Liver (tissue), 9 donors: ENCODE measurements around the gene SEMA4C. TPM values are rescaled to one million over a fixed set of nuclear protein-coding genes. Genes with fewer than 3 reads are reported as not detected.

Experiments
- DNase-seq: peaks from one replicate; pipeline ENCODE4 v3.0.0-alpha.2; 2017; ENCODE audit warnings: low spot score
- H3K27ac ChIP-seq, 2 donors: one replicate each; pipeline ENCODE4 v1.7.0; 2013; ENCODE audit warnings: inconsistent platforms in 2 of 2, low read length in 2 of 2, control low read depth in 1 of 2, low read depth in 1 of 2, mild to moderate bottlenecking in 1 of 2
- H3K27me3 ChIP-seq, 4 donors: one replicate each; pipeline versions ENCODE4 v1.6.1 to v1.7.0; 2013; ENCODE audit warnings: low read length in 3 of 4, inconsistent platforms in 1 of 4, mild to moderate bottlenecking in 1 of 4, moderate library complexity in 1 of 4; ENCODE audit not compliant: control insufficient read depth in 4 of 4, insufficient read depth in 4 of 4
- H3K36me3 ChIP-seq, 4 donors: one replicate each; pipeline versions ENCODE4 v1.6.1 to v1.7.0; 2013; ENCODE audit warnings: low read length in 3 of 4, mild to moderate bottlenecking in 3 of 4, low read depth in 1 of 4, moderate library complexity in 1 of 4; ENCODE audit not compliant: control insufficient read depth in 4 of 4, insufficient read depth in 3 of 4
- H3K4me1 ChIP-seq, 4 donors: one replicate each; pipeline versions ENCODE4 v1.6.1 to v1.7.0; 2013; ENCODE audit warnings: low read length in 3 of 4, mild to moderate bottlenecking in 3 of 4, moderate library complexity in 1 of 4; ENCODE audit not compliant: control insufficient read depth in 4 of 4, insufficient read depth in 4 of 4
- H3K4me3 ChIP-seq, 3 donors: one replicate each; pipeline versions ENCODE4 v1.6.1 to v1.7.0; 2013; ENCODE audit warnings: low read length in 3 of 3, control low read depth in 1 of 3, low read depth in 1 of 3, mild to moderate bottlenecking in 1 of 3
- H3K9ac ChIP-seq, 2 donors: one replicate each; pipeline ENCODE4 v1.7.0; 2013; ENCODE audit warnings: low read length in 2 of 2, mild to moderate bottlenecking in 2 of 2, moderate library complexity in 2 of 2, control low read depth in 1 of 2, low read depth in 1 of 2
- H3K9me3 ChIP-seq, 4 donors: one replicate each; pipeline versions ENCODE4 v1.6.1 to v1.7.0; 2013; ENCODE audit warnings: low read length in 3 of 4; ENCODE audit not compliant: control insufficient read depth in 4 of 4
- EGR1 ChIP-seq, 2 donors: IDR thresholded peaks; 2 replicates each; pipeline ENCODE4 v1.6.1; 2016 to 2018; ENCODE audit warnings: antibody characterized with exemption in 2 of 2, low read depth in 2 of 2
- FOXA1 ChIP-seq: IDR thresholded peaks from 2 replicates; pipeline ENCODE4 v1.6.1; 2016; ENCODE audit warnings: antibody characterized with exemption
- GABPA ChIP-seq, 2 donors: IDR thresholded peaks in 1 of 2; conservative IDR thresholded peaks in 1 of 2; 2 replicates each; pipeline ENCODE4 v1.6.1; 2016; ENCODE audit warnings: antibody characterized with exemption in 2 of 2, mild to moderate bottlenecking in 1 of 2, moderate library complexity in 1 of 2
- HNF4A ChIP-seq, 2 donors: conservative IDR thresholded peaks; 2 replicates each; pipeline ENCODE4 v1.6.1; 2016; ENCODE audit warnings: antibody characterized with exemption in 2 of 2, mild to moderate bottlenecking in 2 of 2
- HNF4G ChIP-seq: IDR thresholded peaks from 2 replicates; pipeline ENCODE4 v1.6.1; 2016; ENCODE audit warnings: antibody characterized with exemption
- JUND ChIP-seq, 2 donors: IDR thresholded peaks; 2 replicates each; pipeline ENCODE4 v1.6.1; 2016; ENCODE audit warnings: antibody characterized with exemption in 2 of 2
- RAD21 ChIP-seq, 2 donors: IDR thresholded peaks; 2 replicates each; pipeline ENCODE4 v1.6.1; 2016; ENCODE audit warnings: antibody characterized with exemption in 2 of 2, mild to moderate bottlenecking in 2 of 2
- RXRA ChIP-seq, 2 donors: IDR thresholded peaks; 2 replicates each; pipeline ENCODE4 v1.6.1; 2017 to 2018; ENCODE audit warnings: antibody characterized with exemption in 2 of 2, mild to moderate bottlenecking in 1 of 2
- SP1 ChIP-seq: IDR thresholded peaks from 2 replicates; pipeline ENCODE4 v1.6.1; 2018; ENCODE audit warnings: antibody characterized with exemption, mild to moderate bottlenecking
- TAF1 ChIP-seq: conservative IDR thresholded peaks from 2 replicates; pipeline ENCODE4 v1.6.1; 2016; ENCODE audit warnings: antibody characterized with exemption, mild to moderate bottlenecking
- YY1 ChIP-seq: IDR thresholded peaks from 2 replicates; pipeline ENCODE4 v1.6.1; 2016; ENCODE audit warnings: antibody characterized with exemption, mild to moderate bottlenecking
- whole genome bisulfite sequencing: extraction: QIAGEN DNeasy Blood & Tissue Kit; methylation state at CpG from one replicate; pipeline ENCODE4 v1.1.7; 2013; 5-methylcytosine and 5-hydroxymethylcytosine counted together
- polyA plus RNA-seq, 2 donors: library from polyadenylated mRNA; stranded (reverse) in 1 of 2; unstranded in 1 of 2; fragments of 200-250 nt in 1 of 2; fragments of >200 nt in 1 of 2; fragmentation: Nextera tagmentation in 1 of 2; extraction: Ambion mirVana in 1 of 2; gene quantifications; one replicate each; pipeline versions ENCODE4 v1.2.1 to v1.2.3, GENCODE V29; 2013 to 2015
- total RNA-seq, 2 donors: library from RNA; depleted of rRNA; stranded (reverse); fragments of >200 nt; gene quantifications; one replicate each; pipeline ENCODE4 v1.2.3, GENCODE V29; 2014
- TF ChIP-seq, protein P1 (sequence below): IDR thresholded peaks from 2 replicates; pipeline ENCODE4 v1.6.1; 2016; ENCODE audit warnings: antibody characterized with exemption
- TF ChIP-seq, protein P2 (sequence below): IDR thresholded peaks from 2 replicates; pipeline ENCODE4 v1.6.1; 2016; ENCODE audit warnings: antibody characterized with exemption
- TF ChIP-seq, protein P3 (sequence below): IDR thresholded peaks from 2 replicates; pipeline ENCODE4 v1.6.1; 2016; ENCODE audit warnings: antibody characterized with exemption, mild to moderate bottlenecking
- TF ChIP-seq, protein P4 (sequence below): fragments of 150-350 bp; IDR thresholded peaks from 2 replicates; pipeline ENCODE4 v1.5.1; 2017; ENCODE audit warnings: improper control_type of control experiment, low read depth, low read length; ENCODE audit not compliant: missing input control
- donor health status: healthy.
- donor health status: healthy.
- donor health status: healthy.
- donor health status: healthy.
- donor health status: healthy.

The SEMA4C gene
- total and polyA plus RNA-seq, 4 donors: 3.7 to 23.2 (median 13.2) TPM

DNA sequence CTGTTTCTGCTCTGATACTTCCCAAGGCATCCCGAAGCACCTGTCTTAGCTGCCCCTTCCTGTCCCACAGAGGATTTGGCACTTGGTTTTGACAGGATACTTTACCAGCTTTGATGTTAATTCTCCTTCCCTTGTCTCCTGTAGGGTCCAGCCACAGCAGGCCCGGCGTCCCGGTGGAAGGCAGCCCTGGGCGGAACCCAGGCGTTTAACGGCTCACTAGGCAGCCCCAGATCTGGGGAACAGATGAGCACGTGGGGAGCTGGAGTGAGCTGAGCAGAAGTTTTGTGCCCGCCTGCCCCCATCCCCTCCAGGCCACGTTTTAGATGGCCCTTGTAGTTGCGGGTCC, 37.5 kb downstream of the SEMA4C start:
- TF ChIP-seq, protein P1, sequence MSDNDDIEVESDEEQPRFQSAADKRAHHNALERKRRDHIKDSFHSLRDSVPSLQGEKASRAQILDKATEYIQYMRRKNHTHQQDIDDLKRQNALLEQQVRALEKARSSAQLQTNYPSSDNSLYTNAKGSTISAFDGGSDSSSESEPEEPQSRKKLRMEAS: no peak
- no peak for TF ChIP-seq RXRA (IDR thresholded peaks at IDR 0.05)
- TF ChIP-seq HNF4G: no peak
- TF ChIP-seq SP1: no peak
- TF ChIP-seq, protein P2, sequence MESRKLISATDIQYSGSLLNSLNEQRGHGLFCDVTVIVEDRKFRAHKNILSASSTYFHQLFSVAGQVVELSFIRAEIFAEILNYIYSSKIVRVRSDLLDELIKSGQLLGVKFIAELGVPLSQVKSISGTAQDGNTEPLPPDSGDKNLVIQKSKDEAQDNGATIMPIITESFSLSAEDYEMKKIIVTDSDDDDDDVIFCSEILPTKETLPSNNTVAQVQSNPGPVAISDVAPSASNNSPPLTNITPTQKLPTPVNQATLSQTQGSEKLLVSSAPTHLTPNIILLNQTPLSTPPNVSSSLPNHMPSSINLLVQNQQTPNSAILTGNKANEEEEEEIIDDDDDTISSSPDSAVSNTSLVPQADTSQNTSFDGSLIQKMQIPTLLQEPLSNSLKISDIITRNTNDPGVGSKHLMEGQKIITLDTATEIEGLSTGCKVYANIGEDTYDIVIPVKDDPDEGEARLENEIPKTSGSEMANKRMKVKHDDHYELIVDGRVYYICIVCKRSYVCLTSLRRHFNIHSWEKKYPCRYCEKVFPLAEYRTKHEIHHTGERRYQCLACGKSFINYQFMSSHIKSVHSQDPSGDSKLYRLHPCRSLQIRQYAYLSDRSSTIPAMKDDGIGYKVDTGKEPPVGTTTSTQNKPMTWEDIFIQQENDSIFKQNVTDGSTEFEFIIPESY: no peak
- no peak for TF ChIP-seq FOXA1
- no peak for DNase-seq

DNA sequence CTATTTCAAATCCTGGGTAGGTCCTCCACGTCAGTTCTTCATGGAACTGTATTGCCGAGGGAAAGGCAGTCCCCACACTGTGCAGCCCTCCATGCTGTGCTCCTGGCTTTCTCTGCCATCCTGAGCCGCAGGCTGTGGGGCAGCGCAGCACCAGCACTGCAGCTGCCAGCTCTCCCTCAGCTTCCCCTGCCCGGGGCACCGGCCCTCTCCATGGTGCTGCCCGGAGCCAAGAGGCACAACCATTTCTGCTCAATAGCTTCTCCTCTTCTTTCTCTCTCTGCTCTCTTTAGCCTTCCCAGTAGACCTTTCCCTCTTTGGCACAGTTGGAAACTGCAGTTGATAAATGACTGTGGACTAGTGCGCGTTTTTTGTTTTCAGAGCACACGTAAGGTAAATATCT, 38.2 kb downstream of the SEMA4C start:
- Histone ChIP-seq H3K27me3 (no peaks in the 10 kb centered on the region), H3K27ac (peak overlapping the region in 1 of 2 donors; percentile 17), H3K36me3 (peaks cover 11 to 35% (median 20%) of the 10 kb centered on the region in 4 donors), H3K4me1 (peaks cover 15 to 43% (median 41%) of the 10 kb centered on the region in 4 donors), H3K9me3 (no peaks in the 10 kb centered on the region), H3K4me3 (no peak overlapping the region), H3K9ac (no peak overlapping the region)
- WGBS: 39% methylated on average over 10 of the region's 10 CpGs
- no peak for DNase-seq
- TF ChIP-seq HNF4A (conservative IDR thresholded peaks at IDR 0.05) (no peak), YY1 (peak; percentile 55), RXRA (IDR thresholded peaks at IDR 0.05) (peak; percentile 20 to 27), TAF1 (no peak), SP1 (no peak), RAD21 (IDR thresholded peaks at IDR 0.05) (peak in 1 of 2 donors; percentile 23)
- TF ChIP-seq, protein P3, sequence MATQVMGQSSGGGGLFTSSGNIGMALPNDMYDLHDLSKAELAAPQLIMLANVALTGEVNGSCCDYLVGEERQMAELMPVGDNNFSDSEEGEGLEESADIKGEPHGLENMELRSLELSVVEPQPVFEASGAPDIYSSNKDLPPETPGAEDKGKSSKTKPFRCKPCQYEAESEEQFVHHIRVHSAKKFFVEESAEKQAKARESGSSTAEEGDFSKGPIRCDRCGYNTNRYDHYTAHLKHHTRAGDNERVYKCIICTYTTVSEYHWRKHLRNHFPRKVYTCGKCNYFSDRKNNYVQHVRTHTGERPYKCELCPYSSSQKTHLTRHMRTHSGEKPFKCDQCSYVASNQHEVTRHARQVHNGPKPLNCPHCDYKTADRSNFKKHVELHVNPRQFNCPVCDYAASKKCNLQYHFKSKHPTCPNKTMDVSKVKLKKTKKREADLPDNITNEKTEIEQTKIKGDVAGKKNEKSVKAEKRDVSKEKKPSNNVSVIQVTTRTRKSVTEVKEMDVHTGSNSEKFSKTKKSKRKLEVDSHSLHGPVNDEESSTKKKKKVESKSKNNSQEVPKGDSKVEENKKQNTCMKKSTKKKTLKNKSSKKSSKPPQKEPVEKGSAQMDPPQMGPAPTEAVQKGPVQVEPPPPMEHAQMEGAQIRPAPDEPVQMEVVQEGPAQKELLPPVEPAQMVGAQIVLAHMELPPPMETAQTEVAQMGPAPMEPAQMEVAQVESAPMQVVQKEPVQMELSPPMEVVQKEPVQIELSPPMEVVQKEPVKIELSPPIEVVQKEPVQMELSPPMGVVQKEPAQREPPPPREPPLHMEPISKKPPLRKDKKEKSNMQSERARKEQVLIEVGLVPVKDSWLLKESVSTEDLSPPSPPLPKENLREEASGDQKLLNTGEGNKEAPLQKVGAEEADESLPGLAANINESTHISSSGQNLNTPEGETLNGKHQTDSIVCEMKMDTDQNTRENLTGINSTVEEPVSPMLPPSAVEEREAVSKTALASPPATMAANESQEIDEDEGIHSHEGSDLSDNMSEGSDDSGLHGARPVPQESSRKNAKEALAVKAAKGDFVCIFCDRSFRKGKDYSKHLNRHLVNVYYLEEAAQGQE: peak; percentile 99

More for the DNA sequence above, 37.5 kb downstream of the SEMA4C start:
- Histone ChIP-seq H3K4me1 (peaks cover 15 to 43% (median 41%) of the 10 kb centered on the region in 4 donors), H3K9ac (no peak overlapping the region), H3K27me3 (no peaks in the 10 kb centered on the region), H3K36me3 (peaks cover 10 to 35% (median 20%) of the 10 kb centered on the region in 4 donors), H3K9me3 (no peaks in the 10 kb centered on the region), H3K4me3 (no peak overlapping the region), H3K27ac (peak overlapping the region; percentile 29 to 55)
- WGBS: 64% methylated on average over 11 of the region's 11 CpGs

DNA sequence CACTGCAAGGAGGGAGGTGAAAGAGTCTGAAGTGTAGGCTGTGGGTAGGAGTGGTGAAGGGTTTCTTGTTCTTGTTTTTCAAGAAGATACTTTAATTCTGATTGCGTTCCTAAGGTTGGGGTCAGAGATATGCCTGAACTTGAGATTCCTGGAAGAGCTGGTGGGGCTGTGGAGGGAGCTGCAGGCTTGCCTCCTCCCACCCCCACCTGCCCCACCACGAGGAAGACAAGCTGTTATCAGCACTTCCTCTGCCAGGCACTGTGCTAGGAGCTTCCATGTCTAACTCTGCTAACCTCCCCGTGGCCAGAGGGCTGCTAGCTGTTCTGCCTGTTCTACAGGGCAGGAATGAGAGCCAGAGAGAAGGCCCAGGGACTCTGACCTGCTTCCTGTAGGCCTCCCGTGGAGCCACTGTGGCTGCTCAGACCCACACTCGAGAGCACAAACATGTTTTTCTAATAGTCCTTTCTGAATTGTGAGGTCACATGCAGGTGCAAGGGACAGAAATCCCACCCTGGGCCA, 39.8 kb downstream of the SEMA4C start:
- Histone ChIP-seq H3K27ac (no peak overlapping the region), H3K9me3 (no peaks in the 10 kb centered on the region), H3K4me3 (no peak overlapping the region), H3K36me3 (peaks cover 13 to 47% (median 27%) of the 10 kb centered on the region in 4 donors), H3K27me3 (no peaks in the 10 kb centered on the region), H3K9ac (no peak overlapping the region), H3K4me1 (peaks cover 15 to 43% (median 41%) of the 10 kb centered on the region in 4 donors)
- 41% methylated on average over 5 of the region's 5 CpGs for WGBS
- no peak for DNase-seq
- no peak for TF ChIP-seq RAD21 (IDR thresholded peaks at IDR 0.05)
- TF ChIP-seq JUND (IDR thresholded peaks at IDR 0.05): no peak
- no peak for TF ChIP-seq HNF4G
- TF ChIP-seq SP1: no peak
- TF ChIP-seq EGR1 (IDR thresholded peaks at IDR 0.05; ENCODE audit: low read depth in 2 of 2): no peak
- TF ChIP-seq YY1: no peak
- no peak for TF ChIP-seq HNF4A (conservative IDR thresholded peaks at IDR 0.05)
- no peak for TF ChIP-seq FOXA1
- TF ChIP-seq, protein P4, sequence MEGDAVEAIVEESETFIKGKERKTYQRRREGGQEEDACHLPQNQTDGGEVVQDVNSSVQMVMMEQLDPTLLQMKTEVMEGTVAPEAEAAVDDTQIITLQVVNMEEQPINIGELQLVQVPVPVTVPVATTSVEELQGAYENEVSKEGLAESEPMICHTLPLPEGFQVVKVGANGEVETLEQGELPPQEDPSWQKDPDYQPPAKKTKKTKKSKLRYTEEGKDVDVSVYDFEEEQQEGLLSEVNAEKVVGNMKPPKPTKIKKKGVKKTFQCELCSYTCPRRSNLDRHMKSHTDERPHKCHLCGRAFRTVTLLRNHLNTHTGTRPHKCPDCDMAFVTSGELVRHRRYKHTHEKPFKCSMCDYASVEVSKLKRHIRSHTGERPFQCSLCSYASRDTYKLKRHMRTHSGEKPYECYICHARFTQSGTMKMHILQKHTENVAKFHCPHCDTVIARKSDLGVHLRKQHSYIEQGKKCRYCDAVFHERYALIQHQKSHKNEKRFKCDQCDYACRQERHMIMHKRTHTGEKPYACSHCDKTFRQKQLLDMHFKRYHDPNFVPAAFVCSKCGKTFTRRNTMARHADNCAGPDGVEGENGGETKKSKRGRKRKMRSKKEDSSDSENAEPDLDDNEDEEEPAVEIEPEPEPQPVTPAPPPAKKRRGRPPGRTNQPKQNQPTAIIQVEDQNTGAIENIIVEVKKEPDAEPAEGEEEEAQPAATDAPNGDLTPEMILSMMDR: no peak
- TF ChIP-seq, protein P3: no peak
- no peak for TF ChIP-seq GABPA (IDR thresholded peaks at IDR 0.05 in 1 of 2, conservative IDR thresholded peaks at IDR 0.05 in 1 of 2)
